Thoracic aorta (tissue), 2 donors: ENCODE results near the gene CTDP1. TPM values are rescaled to one million over a fixed set of nuclear protein-coding genes. Genes with fewer than 3 reads are reported as not detected.

Source experiments
- ATAC-seq: fragments of 150-250 bp; one replicate; pipeline ENCODE4 v1.8.0; 2017; ENCODE audit warnings: low read depth; ENCODE audit not compliant: insufficient number of reproducible peaks, low FRiP score
- DNase-seq: peaks from one replicate; pipeline ENCODE4 v3.0.0-alpha.2; 2020; ENCODE audit warnings: low spot score
- H3K27ac ChIP-seq, 2 donors: fragments of 200-600 bp; sonication (generic); 1 replicate in 1 of 2; 2 replicates in 1 of 2; pipeline ENCODE4 v1.5.1; 2016; ENCODE audit warnings: mild to moderate bottlenecking in 2 of 2, moderate library complexity in 2 of 2
- H3K27me3 ChIP-seq: fragments of 200-600 bp; sonication (generic); replicated peaks from 2 replicates; pipeline ENCODE4 v1.6.0; 2016; ENCODE audit warnings: mild to moderate bottlenecking; ENCODE audit not compliant: insufficient read depth
- H3K36me3 ChIP-seq: fragments of 200-600 bp; sonication (generic); one replicate; pipeline ENCODE4 v1.5.1; 2016
- H3K4me1 ChIP-seq, 2 donors: fragments of 200-600 bp; sonication (generic); 1 replicate in 1 of 2; 2 replicates in 1 of 2; pipeline versions ENCODE4 v1.5.1 to v1.6.0; 2016; ENCODE audit warnings: low read depth in 2 of 2, mild to moderate bottlenecking in 1 of 2; ENCODE audit not compliant: control insufficient read depth in 1 of 2
- H3K4me3 ChIP-seq: fragments of 200-600 bp; sonication (generic); 2 replicates; pipeline ENCODE4 v1.5.1; 2016; ENCODE audit warnings: mild to moderate bottlenecking
- H3K9me3 ChIP-seq: fragments of 200-600 bp; sonication (generic); 2 replicates; pipeline ENCODE4 v1.5.1; 2016
- CTCF ChIP-seq: fragments of 200-600 bp; sonication (generic); IDR thresholded peaks from one replicate; pipeline ENCODE4 v1.5.1; 2019; ENCODE audit warnings: antibody characterized with exemption
- total RNA-seq, 2 donors: library from RNA; depleted of rRNA; stranded (reverse); fragments of >200 nt; gene quantifications; one replicate each; pipeline versions ENCODE4 v1.1.0 to v1.2.3, GENCODE V29; 2016

CTDP1 gene
- total RNA-seq, 2 donors from 2014 or later: 25.0 to 28.0 TPM

- Histone ChIP-seq H3K9me3 (no peaks in the 10 kb centered on the region), H3K36me3 (peaks cover 57% of the 10 kb centered on the region), H3K4me1 (no peaks in the 10 kb centered on the region), H3K27me3 (no peaks in the 10 kb centered on the region), H3K4me3 (no peak overlapping the region), H3K27ac (no peak overlapping the region)
- no peak for ATAC-seq
- no peak for DNase-seq
- no peak for TF ChIP-seq CTCF
These were observed 35.1 kb downstream of the CTDP1 start for GRCh38 chr18:79714531-79715240.

DNA sequence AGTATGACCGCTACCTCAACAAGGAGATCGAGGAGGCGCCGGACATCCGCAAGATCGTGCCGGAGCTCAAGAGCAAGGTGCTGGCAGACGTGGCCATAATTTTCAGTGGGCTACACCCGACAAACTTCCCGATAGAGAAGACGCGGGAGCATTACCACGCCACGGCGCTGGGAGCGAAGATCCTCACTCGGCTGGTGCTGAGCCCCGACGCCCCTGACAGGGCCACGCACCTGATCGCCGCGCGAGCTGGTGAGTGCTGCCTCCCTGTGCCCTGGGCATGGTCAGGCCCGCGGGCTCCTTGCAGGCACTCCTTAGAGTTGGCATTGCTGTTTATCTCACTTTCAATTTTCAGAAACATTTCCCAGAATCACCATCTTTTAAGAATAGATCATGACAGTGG, 35.7 kb downstream of the CTDP1 start:
- Histone ChIP-seq H3K27me3 (no peaks in the 10 kb centered on the region), H3K36me3 (peaks cover 59% of the 10 kb centered on the region), H3K4me1 (no peaks in the 10 kb centered on the region), H3K27ac (no peak overlapping the region), H3K9me3 (no peaks in the 10 kb centered on the region), H3K4me3 (no peak overlapping the region)
- TF ChIP-seq CTCF: no peak
- no peak for ATAC-seq
- DNase-seq: no peak

GRCh38 chr18:79717059-79717458, 37.5 kb downstream of the CTDP1 start:
- Histone ChIP-seq H3K36me3 (peaks cover 62% of the 10 kb centered on the region), H3K4me1 (no peaks in the 10 kb centered on the region)
- ATAC-seq: no peak

GRCh38 chr18:79717555-79718074, 38.0 kb downstream of the CTDP1 start:
- Histone ChIP-seq H3K4me1 (no peaks in the 10 kb centered on the region), H3K36me3 (peaks cover 65% of the 10 kb centered on the region)
- no peak for ATAC-seq

More at GRCh38 chr18:79717059-79717458, 37.5 kb downstream of the CTDP1 start:
- no peak overlapping the region for H3K4me3 ChIP-seq
- no peaks in the 10 kb centered on the region for H3K27me3 ChIP-seq
- DNase-seq: no peak
- H3K27ac ChIP-seq: no peak overlapping the region
- TF ChIP-seq CTCF: no peak
- H3K9me3 ChIP-seq: no peaks in the 10 kb centered on the region

DNA sequence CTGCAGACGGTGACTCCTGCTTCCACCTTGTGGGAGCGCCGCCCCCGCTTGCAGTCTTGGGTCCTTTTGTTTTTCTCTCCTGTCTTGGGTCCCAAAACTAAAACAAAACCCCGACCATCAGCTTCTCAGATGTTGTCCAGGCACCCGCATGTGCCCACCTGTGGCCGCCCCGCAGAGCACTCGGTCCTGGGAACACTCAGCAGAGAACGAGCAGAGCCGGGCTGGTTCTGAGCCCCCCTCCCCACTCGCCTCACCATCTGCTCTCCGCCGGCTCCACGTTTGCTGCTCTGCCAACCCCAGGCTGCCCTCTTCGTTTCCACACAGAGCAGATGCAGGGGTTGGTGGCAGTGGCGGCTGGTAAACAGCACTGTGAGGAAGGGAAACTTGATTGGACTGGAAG, 38.5 kb downstream of the CTDP1 start:
- H3K36me3 ChIP-seq: peaks cover 70% of the 10 kb centered on the region
- no peak for DNase-seq
- no peaks in the 10 kb centered on the region for H3K9me3 ChIP-seq
- ATAC-seq: no peak
- H3K27me3 ChIP-seq: no peaks in the 10 kb centered on the region
- no peaks in the 10 kb centered on the region for H3K4me1 ChIP-seq
- H3K4me3 ChIP-seq: no peak overlapping the region
- no peak for TF ChIP-seq CTCF
- no peak overlapping the region for H3K27ac ChIP-seq

More at GRCh38 chr18:79717555-79718074, 38.0 kb downstream of the CTDP1 start:
- H3K27ac ChIP-seq: no peak overlapping the region
- TF ChIP-seq CTCF: no peak
- no peaks in the 10 kb centered on the region for H3K9me3 ChIP-seq
- no peaks in the 10 kb centered on the region for H3K27me3 ChIP-seq
- no peak for DNase-seq
- H3K4me3 ChIP-seq: no peak overlapping the region
